Nucleus accumbens (tissue), 56 donors: ENCODE data around the gene PLPPR2.
"Not testable (repeated sequence)": the region's sequence is repeated elsewhere in the genome, so short reads cannot be mapped to it uniquely, and the experiment has no call there.

Experiments used
- DNase-seq, 56 donors: peaks; one replicate each; lab custom pipeline; 2025; lab: John Stamatoyannopoulos, UW

The PLPPR2 gene, protein sequence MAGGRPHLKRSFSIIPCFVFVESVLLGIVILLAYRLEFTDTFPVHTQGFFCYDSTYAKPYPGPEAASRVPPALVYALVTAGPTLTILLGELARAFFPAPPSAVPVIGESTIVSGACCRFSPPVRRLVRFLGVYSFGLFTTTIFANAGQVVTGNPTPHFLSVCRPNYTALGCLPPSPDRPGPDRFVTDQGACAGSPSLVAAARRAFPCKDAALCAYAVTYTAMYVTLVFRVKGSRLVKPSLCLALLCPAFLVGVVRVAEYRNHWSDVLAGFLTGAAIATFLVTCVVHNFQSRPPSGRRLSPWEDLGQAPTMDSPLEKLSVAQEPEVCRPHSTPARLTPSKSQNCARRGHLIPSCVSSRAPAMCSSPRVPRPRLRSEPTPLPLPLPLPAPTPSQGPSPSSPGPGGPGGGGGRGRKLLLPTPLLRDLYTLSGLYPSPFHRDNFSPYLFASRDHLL

GRCh38 chr19:11355160-11356073 lies at the start of gene PLPPR2:
Gene PLPPR2, plus strand, starts transcription at chr19:11355432. Its CDS starts 2,242 bp downstream, at chr19:11357674.
- peak in 55 of 56 donors; percentile 26 to 95 (median 79) for DNase-seq

DNA sequence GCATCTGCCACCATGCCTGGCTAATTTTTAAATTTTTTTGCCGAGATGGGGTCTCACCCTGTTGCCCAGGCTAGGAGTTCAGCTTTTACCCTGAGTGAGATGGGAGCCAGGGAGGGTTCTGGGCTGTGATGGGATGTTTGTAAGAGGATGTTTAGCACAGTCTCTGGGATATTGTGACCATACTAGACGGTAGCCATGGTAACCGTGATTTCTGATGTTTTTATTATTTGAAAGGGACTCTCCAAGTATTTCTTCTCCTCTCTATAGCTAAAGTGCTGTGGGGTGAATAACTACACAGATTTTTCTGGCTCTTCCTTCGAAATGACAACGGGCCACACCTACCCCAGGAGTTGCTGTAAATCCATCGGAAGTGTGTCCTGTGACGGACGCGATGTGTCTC lies 48.9 kb upstream of the PLPPR2 start:
- DNase-seq: no peak

GRCh38 chr19:11320278-11320995 lies 34.8 kb upstream of the PLPPR2 start:
- DNase-seq: not testable (repeated sequence)

DNA sequence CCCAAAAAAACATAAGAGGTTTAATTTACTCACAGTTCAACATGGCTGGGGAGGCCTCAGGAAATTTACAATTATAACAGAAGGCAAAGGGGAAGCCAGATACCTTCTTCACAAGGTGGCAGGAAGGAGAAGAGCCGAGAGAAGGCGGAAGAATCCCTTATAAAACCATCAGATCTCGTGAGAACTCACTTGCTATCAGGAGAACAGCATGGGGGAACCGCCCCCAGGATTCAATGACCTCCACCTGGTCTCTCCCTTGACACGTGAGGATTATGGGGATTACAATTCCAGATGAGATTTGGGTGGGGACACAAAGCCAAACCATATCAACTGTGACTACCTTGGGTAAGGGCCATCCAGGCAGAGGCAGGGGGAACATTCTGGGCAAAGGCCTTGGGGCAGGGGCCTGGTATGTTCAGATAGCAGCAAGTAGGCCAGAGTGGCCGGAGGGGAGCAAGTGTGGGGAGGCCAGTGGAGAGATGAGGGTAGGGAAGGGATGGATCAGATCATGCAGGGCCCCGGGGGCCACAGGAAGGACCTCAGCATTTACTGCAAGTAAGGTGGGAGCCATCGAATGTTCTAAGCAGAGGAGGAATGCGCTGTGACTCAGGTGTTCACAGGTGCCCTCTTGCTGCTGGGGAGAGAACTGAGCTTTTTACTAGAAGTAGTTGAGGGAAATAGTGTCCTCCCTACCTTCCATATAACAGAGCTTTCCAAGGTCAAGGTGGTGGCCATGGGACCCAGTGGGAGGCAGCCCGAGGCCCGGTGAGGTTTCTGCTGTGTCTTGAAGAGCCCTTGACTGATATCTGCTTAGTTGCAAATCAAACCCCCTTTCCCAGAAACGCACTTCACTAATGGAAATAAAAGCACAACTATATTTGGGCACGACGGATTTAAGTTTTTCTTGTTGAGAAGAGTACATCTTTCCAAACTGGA lies 33.8 kb upstream of the PLPPR2 start:
- no peak for DNase-seq

DNA sequence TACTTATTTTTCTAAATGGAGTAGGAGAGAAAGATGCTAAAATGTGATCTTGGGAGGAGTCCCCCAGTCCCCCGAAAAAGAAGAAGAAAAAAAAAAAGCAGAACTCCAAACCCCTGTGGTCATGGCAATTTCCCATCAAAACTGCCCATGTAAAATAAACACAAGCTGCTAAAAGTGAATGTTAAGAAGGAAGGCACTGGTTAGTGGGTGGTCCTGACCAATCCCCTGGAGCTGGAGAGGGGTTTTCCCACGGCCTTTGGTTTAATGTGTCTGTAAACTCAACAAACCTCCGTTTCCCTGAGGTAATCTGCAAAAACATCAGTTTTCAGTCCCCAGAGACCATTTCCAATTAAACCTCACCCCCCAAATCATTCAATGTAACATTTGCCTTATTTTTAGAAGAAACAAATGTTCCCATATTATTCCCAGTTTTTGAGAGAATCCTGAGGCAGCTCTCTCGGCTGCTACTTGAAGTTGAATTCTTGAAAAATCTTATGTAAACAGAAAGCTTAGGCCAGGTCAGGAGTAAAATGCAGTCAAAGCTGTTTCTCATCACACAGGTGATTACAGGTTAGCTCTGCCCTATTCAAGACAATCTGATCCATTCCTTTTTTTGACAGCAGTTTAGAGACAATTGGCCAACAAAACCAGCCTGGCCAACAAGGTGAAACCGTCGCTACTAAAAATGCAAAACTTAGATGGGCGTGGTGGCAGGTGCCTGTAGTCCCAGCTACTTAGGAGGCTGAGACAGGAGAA lies 32.8 kb upstream of the PLPPR2 start:
- DNase-seq: no peak

DNA sequence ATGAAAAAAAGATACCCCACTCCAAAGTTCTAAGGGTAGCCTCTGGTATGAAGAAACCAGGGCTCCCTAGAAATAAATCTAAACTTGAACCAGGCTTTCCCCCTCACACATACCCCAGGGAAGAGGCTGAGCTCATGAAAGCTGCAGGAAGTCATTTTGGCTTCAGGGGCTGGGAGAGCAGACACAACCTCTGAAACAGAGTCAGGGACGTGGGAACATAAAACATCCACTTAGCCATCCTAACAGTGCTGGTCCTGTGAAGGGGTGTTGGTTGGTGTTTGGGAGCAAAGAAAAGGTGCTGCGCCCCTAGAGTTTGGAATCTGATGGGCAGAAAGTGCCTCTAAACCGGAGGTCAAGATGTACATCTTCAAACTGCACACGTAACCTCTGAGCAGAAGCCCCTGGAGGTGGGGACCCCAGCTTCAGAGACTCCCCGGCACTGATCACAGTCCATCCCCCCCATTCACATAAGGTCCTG lies 31.6 kb upstream of the PLPPR2 start:
- no peak for DNase-seq

GRCh38 chr19:11324079-11324661 lies 31.1 kb upstream of the PLPPR2 start:
- DNase-seq: peak in 48 of 56 donors; percentile 2 to 78 (median 36)

DNA sequence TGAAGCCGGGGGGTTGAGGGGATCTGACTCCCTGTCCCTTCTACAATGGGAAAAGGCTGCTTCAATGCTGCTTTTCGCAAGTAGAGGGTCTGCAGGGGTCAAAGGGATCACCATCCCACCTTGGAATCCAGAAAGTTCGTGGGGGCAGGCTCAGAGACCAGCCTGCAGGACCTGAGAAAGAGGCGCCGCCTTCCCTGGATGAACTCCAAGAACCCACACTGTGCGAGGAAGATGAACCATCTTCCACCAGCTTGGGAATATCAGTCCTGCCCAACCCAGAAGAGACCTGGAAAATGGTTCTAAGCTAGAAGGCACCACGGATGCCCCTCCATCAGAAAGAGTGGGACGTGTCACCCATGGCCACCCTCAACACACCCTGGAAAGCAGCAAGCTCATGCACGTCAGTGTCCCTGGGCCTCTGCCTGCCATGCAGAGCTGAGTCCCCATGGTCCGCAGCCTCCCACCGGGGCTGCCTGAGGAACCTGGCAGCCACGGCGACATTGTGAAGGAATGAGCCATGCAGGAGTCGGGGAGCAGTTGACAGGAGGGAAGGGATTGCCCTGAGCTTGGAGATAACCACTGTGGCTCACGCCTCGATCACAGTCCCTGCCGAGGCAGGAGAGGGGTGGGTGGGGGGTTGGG lies 30.4 kb upstream of the PLPPR2 start:
- DNase-seq: no peak

DNA sequence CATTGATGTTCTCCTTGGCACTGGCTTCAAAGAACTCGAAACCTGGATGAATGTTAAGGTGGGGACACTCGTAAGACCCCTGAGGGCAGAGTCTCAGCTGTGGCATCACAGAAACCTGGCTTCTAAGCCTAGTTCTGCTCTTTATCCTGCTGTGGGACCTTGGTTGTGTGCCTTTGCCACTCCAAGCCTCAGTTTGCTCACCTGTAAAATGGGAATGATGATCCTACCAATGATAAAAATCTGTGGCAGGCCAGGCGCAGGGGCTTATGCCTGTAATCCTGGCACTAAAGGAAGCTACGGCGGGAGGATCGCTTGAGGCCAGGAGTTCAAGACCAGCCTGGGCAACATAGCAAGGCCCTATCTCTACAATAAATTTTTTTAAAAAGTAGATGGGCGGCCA lies 29.7 kb upstream of the PLPPR2 start:
- no peak for DNase-seq

- DNase-seq: no peak
These were observed 25.1 kb upstream of the PLPPR2 start for GRCh38 chr19:11330127-11330526.

GRCh38 chr19:11331502-11331901 lies 23.7 kb upstream of the PLPPR2 start:
- DNase-seq: no peak

DNA sequence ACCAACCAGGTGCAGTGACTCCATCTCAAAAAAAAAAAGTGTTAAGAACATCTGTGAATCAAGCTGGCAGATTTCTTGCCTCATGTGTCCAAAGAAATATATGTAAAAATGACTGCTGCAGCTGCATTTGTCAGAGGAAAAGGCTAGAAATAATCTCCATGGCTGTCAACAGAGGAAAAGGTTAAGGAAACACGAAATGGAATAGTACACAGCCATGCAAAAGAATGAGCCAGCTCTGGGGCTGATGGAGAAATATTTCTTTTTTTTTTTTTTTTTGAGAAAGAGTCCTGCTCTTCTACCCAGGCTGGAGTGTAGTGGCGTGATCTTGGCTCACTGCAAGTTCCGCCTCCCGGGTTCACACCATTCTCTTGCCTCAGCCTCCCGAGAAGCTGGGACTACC lies 22.4 kb upstream of the PLPPR2 start:
- no peak for DNase-seq

- not testable (repeated sequence) for DNase-seq
These were observed 21.4 kb upstream of the PLPPR2 start for GRCh38 chr19:11333838-11334237.

DNA sequence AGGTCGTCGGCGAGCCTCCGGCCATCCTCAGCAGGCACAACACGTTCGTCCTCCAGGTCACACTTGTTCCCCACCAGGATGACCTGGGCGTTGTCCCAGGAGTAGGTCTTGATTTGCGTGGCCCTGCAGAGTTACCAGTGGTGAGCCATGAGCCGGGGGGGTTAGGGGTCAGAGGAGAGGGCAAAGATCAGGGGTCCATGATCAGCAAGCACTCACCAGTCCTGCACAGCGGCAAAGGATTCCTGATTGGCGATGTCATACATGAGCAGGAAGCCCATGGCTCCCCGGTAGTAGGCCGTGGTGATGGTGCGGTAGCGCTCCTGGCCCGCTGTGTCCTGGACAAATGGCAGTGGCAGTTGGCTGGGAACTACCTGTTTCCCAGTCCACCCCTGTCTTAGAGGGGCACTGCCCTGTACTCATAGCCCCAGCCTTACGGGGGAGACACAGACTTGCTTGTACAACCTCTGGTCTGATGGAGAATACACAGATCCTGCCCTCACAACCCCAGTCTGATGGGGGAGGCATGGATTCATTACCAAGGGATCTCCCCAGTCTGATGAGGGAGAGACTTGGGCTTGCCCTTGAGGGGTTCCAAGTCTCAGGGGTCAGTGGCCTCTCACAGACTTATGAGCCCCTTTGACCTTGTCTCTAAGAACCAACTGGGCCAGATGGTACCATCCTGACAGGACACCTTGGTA lies 19.6 kb upstream of the PLPPR2 start:
- DNase-seq: no peak

- DNase-seq: no peak
These were observed 18.2 kb upstream of the PLPPR2 start for GRCh38 chr19:11337080-11337479.

- DNase-seq: no peak
These were observed 17.1 kb upstream of the PLPPR2 start for GRCh38 chr19:11338121-11338520.
